Loucy (cell line): ENCODE results near the gene IL22RA2.

ENCODE experiments used
- CTCF ChIP-seq: fragments of 200-600 bp; sonication (generic); conservative IDR thresholded peaks from 2 replicates; pipeline ENCODE4 v1.5.1; 2014; ENCODE audit warnings: mild to moderate bottlenecking, antibody characterized with exemption, low read length
- EZH2phosphoT487 ChIP-seq: fragments of 200-600 bp; IDR thresholded peaks from 2 replicates; pipeline ENCODE4 v1.6.1; 2018; ENCODE audit warnings: antibody characterized with exemption, mild to moderate bottlenecking, moderate library complexity, borderline replicate concordance

GRCh38 chr6:137214931-137215330 is 41.5 kb upstream of the IL22RA2 start:
- no peak for TF ChIP-seq CTCF
- no peak for TF ChIP-seq EZH2phosphoT487
